ENCODE measurements around the gene RNU7-1. TPM values are rescaled to one million over a fixed set of nuclear protein-coding genes. Genes with fewer than 3 reads are reported as not detected.
A peak's percentile ranks its signal among the peaks of the same experiment; 100 is the strongest.

RNU7-1 gene
- total RNA-seq, 1 donor from 2014 or later, result not detected

GRCh38 chr12:6916426-6917200 lies 27.0 kb upstream of the RNU7-1 start:
- ATAC-seq (no peak), DNase-seq (ENCODE audit: missing footprints) (no peak)
- intact Hi-C loops (cut with DNase I), result no loop called here

GRCh38 chr12:6917491-6918231 lies 26.0 kb upstream of the RNU7-1 start:
- no peak for DNase-seq (ENCODE audit: missing footprints)
- ATAC-seq, result no peak
- intact Hi-C loops (cut with DNase I), result no loop called here

DNA sequence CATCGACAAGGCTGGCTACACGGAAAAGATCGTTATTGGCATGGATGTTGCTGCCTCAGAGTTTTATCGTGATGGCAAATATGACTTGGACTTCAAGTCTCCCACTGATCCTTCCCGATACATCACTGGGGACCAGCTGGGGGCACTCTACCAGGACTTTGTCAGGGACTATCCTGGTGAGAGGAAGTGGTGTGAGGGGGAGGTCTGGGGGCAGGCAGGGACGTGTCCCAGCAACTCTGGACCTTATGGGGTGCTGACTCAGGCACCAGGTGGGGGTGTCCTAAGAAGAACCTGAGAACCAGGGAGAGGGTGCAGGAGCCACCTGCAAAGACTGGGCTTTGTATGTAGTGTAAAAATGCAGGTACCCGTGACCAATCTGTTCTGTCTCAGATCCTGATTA lies 24.0 kb upstream of the RNU7-1 start:
- ATAC-seq (no peak), DNase-seq (ENCODE audit: missing footprints) (no peak)
- intact Hi-C loops (cut with DNase I), result no loop called here

- DNase-seq (ENCODE audit: missing footprints) (no peak), ATAC-seq (no peak)
- intact Hi-C loops (cut with DNase I), result no loop called here
Observed at GRCh38 chr12:6921539-6921938, 22.1 kb upstream of the RNU7-1 start.

DNA sequence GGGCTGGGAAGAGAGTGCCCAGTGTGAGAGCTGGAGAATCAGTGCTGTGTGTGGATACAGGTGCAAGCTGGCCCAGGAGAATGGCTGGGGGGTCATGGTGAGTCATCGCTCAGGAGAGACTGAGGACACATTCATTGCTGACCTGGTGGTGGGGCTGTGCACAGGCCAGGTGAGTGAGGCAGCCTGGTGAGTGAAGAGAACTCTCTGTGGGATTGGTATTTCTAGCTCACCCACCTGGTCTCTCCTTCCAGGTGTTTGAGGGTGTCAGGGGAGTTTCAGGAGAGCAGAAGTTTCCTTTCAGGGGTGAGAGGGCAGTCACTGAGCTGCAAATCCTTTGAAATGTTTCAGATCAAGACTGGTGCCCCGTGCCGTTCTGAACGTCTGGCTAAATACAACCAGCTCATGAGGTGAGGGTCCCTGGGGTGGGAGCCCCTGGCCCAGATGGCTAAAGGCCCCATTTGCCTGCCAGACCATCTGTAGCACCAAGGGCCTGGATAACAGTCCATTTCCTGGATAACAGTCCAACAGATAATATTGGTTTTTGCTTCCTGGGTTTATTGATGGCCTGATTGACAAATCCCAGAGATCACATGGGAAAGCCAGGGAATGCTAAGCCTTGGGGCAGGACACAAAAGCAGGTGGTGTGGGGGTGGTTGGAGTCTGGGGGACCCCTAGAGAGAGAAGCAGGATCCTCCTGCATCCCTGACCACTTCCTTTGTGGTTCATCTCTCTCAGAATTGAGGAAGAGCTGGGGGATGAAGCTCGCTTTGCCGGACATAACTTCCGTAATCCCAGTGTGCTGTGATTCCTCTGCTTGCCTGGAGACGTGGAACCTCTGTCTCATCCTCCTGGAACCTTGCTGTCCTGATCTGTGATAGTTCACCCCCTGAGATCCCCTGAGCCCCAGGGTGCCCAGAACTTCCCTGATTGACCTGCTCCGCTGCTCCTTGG lies 21.3 kb upstream of the RNU7-1 start:
- intact Hi-C loops (cut with DNase I), result no loop called here
- ATAC-seq (no peak), DNase-seq (ENCODE audit: missing footprints) (no peak)

DNA sequence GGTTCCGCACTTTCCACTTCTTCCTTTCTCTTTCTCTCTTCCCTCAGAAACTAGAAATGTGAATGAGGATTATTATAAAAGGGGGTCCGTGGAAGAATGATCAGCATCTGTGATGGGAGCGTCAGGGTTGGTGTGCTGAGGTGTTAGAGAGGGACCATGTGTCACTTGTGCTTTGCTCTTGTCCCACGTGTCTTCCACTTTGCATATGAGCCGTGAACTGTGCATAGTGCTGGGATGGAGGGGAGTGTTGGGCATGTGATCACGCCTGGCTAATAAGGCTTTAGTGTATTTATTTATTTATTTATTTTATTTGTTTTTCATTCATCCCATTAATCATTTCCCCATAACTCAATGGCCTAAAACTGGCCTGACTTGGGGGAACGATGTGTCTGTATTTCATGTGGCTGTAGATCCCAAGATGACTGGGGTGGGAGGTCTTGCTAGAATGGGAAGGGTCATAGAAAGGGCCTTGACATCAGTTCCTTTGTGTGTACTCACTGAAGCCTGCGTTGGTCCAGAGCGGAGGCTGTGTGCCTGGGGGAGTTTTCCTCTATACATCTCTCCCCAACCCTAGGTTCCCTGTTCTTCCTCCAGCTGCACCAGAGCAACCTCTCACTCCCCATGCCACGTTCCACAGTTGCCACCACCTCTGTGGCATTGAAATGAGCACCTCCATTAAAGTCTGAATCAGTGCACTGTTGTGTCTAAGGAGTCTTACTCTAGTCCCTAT lies 20.4 kb upstream of the RNU7-1 start:
- ATAC-seq (no peak), DNase-seq (ENCODE audit: missing footprints) (no peak)
- intact Hi-C loops (cut with DNase I), result no loop called here

DNA sequence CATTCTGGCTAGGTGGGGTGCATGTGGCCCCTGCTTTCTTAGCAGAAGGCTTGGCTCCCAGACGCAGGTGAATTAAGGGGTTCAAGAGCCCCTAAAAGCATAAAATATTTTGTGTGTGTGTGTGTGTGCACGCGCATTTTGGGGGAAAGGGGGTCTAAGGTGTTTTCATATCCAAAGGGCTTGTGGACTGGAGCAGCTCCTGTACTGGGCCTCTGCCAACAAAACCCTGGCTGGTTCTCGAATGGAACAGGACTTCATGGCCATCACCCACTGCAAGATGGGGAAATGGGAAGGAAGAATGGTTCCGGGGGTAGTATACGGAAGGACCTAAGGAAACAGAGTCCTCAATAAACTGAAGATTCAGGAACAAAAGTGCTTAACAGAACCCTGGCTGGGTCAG lies 19.8 kb upstream of the RNU7-1 start:
- ATAC-seq, result no peak
- intact Hi-C loops (cut with DNase I), result loop anchor here (2.0 kb wide), 2 partner anchors 19 to 169 kb away; partner anchors contain the start of genes C1R and LRRC23
- no peak for DNase-seq (ENCODE audit: missing footprints)

GRCh38 chr12:6925239-6925539 lies 18.4 kb upstream of the RNU7-1 start:
- intact Hi-C loops (cut with DNase I), result loop anchor here (2.0 to 5.0 kb wide), 4 partner anchors 20 to 187 kb away; partner anchors contain the start of genes C1R, LPCAT3 and LRRC23
- ATAC-seq, result no peak
- no peak for DNase-seq (ENCODE audit: missing footprints)

DNA sequence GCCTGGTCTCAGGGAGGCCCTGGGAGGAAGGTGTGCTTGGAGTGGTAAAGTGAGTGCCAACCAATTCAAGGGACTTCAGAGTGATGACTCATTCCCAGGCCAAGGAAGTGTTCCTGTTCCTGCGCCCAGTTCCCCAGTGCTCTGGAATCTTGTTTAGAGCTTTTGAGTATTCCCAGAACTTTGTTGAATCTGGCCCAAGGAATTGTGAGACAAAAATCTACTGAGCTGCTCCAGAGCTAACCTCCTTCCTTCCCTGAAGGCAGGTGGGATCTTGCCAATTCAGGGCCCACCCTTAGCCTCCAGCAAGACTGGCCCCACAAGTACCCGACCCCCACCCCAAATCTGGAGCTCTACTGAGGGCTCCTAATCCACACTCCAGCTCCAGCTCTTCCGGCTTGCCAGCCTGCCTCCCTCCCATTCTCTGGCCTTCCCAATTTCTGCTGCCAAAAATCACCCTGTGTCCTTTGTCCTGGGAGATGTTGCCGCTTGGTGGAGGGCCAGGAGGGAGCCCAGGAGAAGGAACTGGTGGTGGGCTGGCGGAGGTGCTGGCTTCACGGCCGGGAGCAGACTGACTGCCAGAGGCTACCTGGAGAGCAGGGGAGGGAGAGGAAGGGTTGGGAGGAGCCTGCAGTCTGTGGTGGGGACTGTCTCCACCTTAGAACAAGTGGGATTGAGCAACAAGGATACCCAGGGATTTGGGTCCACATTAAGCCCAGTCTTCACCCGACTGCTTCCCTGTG lies 17.9 kb upstream of the RNU7-1 start:
- intact Hi-C loops (cut with DNase I), result loop anchor here (2.0 to 5.0 kb wide), 5 partner anchors 17 to 187 kb away; partner anchors contain the start of genes C1R, LPCAT3, LRRC23 and RNU7-1
- ATAC-seq, result peak; percentile 50

GRCh38 chr12:6927379-6928021 lies 16.1 kb upstream of the RNU7-1 start, which contains the start of gene ATN1:
Gene ATN1, plus strand, starts transcription at chr12:6927959. Its CDS starts 6,043 bp downstream, at chr12:6934002.
- DNase-seq (ENCODE audit: missing footprints), result peak; percentile 90
- ATAC-seq, result peak; percentile 70
- intact Hi-C loops (cut with DNase I), result loop anchor here (2.0 to 5.0 kb wide), 3 partner anchors 15 to 185 kb away; partner anchors contain the start of genes LPCAT3 and RNU7-1

More for the DNA sequence above, 17.9 kb upstream of the RNU7-1 start:
- DNase-seq (ENCODE audit: missing footprints), result peak; percentile 80

DNA sequence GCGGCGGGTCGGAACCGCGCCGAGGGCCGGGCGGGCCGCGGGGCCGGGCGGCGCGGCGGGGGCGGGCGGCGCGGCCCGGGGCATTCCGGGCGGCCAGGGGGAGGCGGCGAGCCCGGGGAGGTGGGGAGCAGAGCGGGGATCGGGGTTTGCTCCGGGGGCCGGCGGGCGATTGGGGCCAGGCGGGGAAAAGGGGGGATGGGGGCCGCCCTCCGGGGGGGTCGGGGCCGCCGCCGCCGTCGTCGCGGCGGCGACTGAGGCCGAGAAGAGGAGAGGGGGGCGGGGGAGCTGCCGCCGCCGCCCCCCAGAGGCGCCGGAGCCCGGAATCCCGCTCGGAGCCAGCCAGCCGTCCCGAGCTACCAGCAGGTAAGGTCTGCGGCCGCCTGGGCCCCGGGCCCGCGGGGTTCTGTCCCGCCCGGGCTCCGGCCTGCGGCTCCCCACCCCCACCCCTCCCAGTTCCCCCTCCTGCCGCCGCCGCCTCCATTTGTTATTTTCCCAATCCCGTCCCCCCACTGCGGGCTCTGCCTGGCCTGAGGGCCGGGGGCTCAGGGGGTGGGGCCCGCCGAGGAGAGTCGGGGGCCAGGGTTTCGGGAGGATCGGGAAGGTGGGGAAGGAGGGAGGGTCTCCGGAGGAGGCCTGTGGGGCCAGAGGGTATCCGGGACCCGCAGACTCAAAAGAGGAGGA lies 15.5 kb upstream of the RNU7-1 start:
- intact Hi-C loops (cut with DNase I), result loop anchor here (5.0 kb wide), 2 partner anchors 89 to 184 kb away; partner anchors contain the start of gene LPCAT3
- ATAC-seq (no peak), DNase-seq (ENCODE audit: missing footprints) (peak; percentile 64)

GRCh38 chr12:6928703-6929407 lies 14.8 kb upstream of the RNU7-1 start:
- intact Hi-C loops (cut with DNase I), result loop anchor here (5.0 kb wide), 2 partner anchors 88 to 183 kb away; partner anchors contain the start of gene LPCAT3
- DNase-seq (ENCODE audit: missing footprints) (no peak), ATAC-seq (no peak)

GRCh38 chr12:6929466-6930452 lies 13.9 kb upstream of the RNU7-1 start:
- ATAC-seq (no peak), DNase-seq (ENCODE audit: missing footprints) (no peak)
- intact Hi-C loops (cut with DNase I), result loop anchor here (5.0 kb wide), 2 partner anchors 88 to 183 kb away; partner anchors contain the start of gene LPCAT3

DNA sequence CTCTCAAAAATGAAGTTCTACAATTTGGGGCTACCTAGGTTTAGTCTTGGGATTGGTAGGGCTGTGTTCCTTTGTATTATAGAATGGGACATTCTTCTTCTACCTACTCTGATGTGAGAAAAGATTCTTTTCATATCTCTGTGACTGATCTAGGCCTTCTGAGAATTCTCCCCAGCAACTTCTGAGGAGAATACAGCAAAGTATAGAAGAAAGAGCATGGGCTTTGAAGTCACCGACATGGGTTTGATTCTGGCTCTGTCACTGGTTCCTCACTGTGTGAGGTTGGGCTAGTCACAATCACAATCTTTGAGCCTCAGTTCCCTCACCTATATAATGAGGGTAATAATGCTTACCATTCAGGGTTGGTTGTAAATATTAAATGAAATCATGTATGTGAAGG lies 10.8 kb upstream of the RNU7-1 start:
- intact Hi-C loops (cut with DNase I), result no loop called here
- no peak for DNase-seq (ENCODE audit: missing footprints)
- ATAC-seq, result no peak

DNA sequence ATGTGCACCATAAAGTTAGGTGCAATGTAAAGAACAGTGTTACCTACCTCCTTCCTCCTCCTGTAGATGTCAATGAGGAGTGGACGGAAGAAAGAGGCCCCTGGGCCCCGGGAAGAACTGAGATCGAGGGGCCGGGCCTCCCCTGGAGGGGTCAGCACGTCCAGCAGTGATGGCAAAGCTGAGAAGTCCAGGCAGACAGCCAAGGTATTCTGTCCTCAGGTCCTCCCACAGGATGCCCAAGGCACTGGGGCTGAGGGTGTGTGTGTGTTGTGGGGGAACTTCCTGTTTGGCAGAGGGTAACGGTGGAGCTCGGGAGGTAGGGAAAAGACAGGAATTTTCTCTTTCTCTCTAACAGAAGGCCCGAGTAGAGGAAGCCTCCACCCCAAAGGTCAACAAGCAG lies 9.5 kb upstream of the RNU7-1 start:
- DNase-seq (ENCODE audit: missing footprints) (peak; percentile 69), ATAC-seq (no peak)
- intact Hi-C loops (cut with DNase I), result no loop called here
